Neuronal stem cell (in vitro differentiated cells): ENCODE results near the gene TUBD1.
"Not testable (repeated sequence)": the region's sequence is repeated elsewhere in the genome, so short reads cannot be mapped to it uniquely, and the experiment has no call there.

ENCODE experiments used
- DNase-seq: peaks from one replicate; pipeline ENCODE4 v3.0.0-alpha.2; 2013; ENCODE audit warnings: low spot score
- H2AFZ ChIP-seq: one replicate; pipeline ENCODE4 v1.6.1; 2013; ENCODE audit warnings: mild to moderate bottlenecking, low read length, inconsistent platforms
- H2AK5ac ChIP-seq: 2 replicates; pipeline ENCODE4 v1.6.1; 2013; ENCODE audit warnings: low read depth, mild to moderate bottlenecking, inconsistent platforms, low read length, moderate library complexity, mixed read lengths
- H2BK120ac ChIP-seq: 2 replicates; pipeline ENCODE4 v1.6.1; 2013; ENCODE audit warnings: low read depth, mild to moderate bottlenecking, inconsistent platforms, low read length, moderate library complexity, mixed read lengths
- H2BK12ac ChIP-seq: one replicate; pipeline ENCODE4 v1.6.1; 2013; ENCODE audit warnings: low read length, inconsistent platforms
- H2BK15ac ChIP-seq: 2 replicates; pipeline ENCODE4 v1.6.1; 2013; ENCODE audit warnings: mild to moderate bottlenecking, low read length, inconsistent platforms, mixed read lengths
- H2BK5ac ChIP-seq: one replicate; pipeline ENCODE4 v1.6.1; 2013; ENCODE audit warnings: inconsistent platforms, mild to moderate bottlenecking, low read length, moderate library complexity
- H3K14ac ChIP-seq: one replicate; pipeline ENCODE4 v1.6.1; 2013; ENCODE audit warnings: low read length, inconsistent platforms
- H3K18ac ChIP-seq: 2 replicates; pipeline ENCODE4 v1.6.1; 2013; ENCODE audit warnings: low read length, inconsistent platforms
- H3K23ac ChIP-seq: 2 replicates; pipeline ENCODE4 v1.6.1; 2013; ENCODE audit warnings: low read depth, mild to moderate bottlenecking, mixed read lengths, low read length, inconsistent platforms; ENCODE audit not compliant: poor library complexity
- H3K27ac ChIP-seq: replicated peaks from 3 replicates; pipeline ENCODE4 v1.5.1; 2013; ENCODE audit warnings: low read length, inconsistent platforms
- H3K27me3 ChIP-seq, 3 experiments: 2 replicates each; pipeline ENCODE4 v1.6.1; 2013; ENCODE audit warnings: low read length in 3 of 3, mild to moderate bottlenecking in 2 of 3, inconsistent platforms in 1 of 3, low read depth in 1 of 3, mixed read lengths in 1 of 3, moderate library complexity in 1 of 3; ENCODE audit not compliant: control insufficient read depth in 3 of 3, insufficient read depth in 3 of 3
- H3K36me3 ChIP-seq, 2 donors: replicated peaks in 1 of 2; 2 replicates each; pipeline ENCODE4 v1.6.1; 2013; ENCODE audit warnings: low read length in 2 of 2; ENCODE audit not compliant: control insufficient read depth in 2 of 2, insufficient read depth in 2 of 2
- H3K4ac ChIP-seq: 2 replicates; pipeline ENCODE4 v1.6.1; 2013; ENCODE audit warnings: inconsistent platforms, mild to moderate bottlenecking, low read length, moderate library complexity
- H3K4me1 ChIP-seq, 2 donors: 1 replicate in 1 of 2; 2 replicates in 1 of 2; pipeline ENCODE4 v1.6.1; 2013; ENCODE audit warnings: low read length in 2 of 2, low read depth in 1 of 2; ENCODE audit not compliant: control insufficient read depth in 2 of 2, insufficient read depth in 1 of 2
- H3K4me2 ChIP-seq: one replicate; pipeline ENCODE4 v1.6.1; 2013; ENCODE audit warnings: mild to moderate bottlenecking, low read length, inconsistent platforms; ENCODE audit not compliant: insufficient read depth, poor library complexity, severe bottlenecking
- H3K4me3 ChIP-seq, 2 donors: 2 replicates each; pipeline ENCODE4 v1.5.1; 2013; ENCODE audit warnings: low read length in 2 of 2, mild to moderate bottlenecking in 2 of 2, inconsistent platforms in 1 of 2, moderate library complexity in 1 of 2
- H3K79me1 ChIP-seq: one replicate; pipeline ENCODE4 v1.6.1; 2013; ENCODE audit warnings: low read depth, mild to moderate bottlenecking, inconsistent platforms, low read length, moderate library complexity
- H3K9ac ChIP-seq: one replicate; pipeline ENCODE4 v1.6.1; 2013; ENCODE audit warnings: mild to moderate bottlenecking, low read depth, low read length, inconsistent platforms; ENCODE audit not compliant: poor library complexity
- H3K9me3 ChIP-seq, 2 donors: replicated peaks in 1 of 2; 2 replicates each; pipeline versions ENCODE3 to v1.6.1; 2013; ENCODE audit warnings: low read length in 2 of 2, mild to moderate bottlenecking in 2 of 2, inconsistent platforms in 1 of 2, low read depth in 1 of 2, mixed read lengths in 1 of 2, moderate library complexity in 1 of 2; ENCODE audit not compliant: control insufficient read depth in 2 of 2, insufficient read depth in 1 of 2
- H4K8ac ChIP-seq: one replicate; pipeline ENCODE4 v1.6.1; 2013; ENCODE audit warnings: low read depth, mild to moderate bottlenecking, inconsistent platforms, low read length, moderate library complexity
- H4K91ac ChIP-seq: one replicate; pipeline ENCODE4 v1.6.1; 2013; ENCODE audit warnings: low read length, low read depth, mild to moderate bottlenecking, inconsistent platforms; ENCODE audit not compliant: poor library complexity
- WGBS, 2 donors: extraction: QIAGEN DNeasy Blood & Tissue Kit; methylation state at CpG; one replicate each; pipeline ENCODE4 v1.1.7; 2013; ENCODE audit warnings: missing lambda C conversion rate in 2 of 2, mixed read lengths in 1 of 2; ENCODE audit not compliant: insufficient read length in 2 of 2, insufficient replicate concordance in 1 of 2; ENCODE audit errors: extremely low coverage in 2 of 2; 5-methylcytosine and 5-hydroxymethylcytosine counted together

The TUBD1 gene

DNA sequence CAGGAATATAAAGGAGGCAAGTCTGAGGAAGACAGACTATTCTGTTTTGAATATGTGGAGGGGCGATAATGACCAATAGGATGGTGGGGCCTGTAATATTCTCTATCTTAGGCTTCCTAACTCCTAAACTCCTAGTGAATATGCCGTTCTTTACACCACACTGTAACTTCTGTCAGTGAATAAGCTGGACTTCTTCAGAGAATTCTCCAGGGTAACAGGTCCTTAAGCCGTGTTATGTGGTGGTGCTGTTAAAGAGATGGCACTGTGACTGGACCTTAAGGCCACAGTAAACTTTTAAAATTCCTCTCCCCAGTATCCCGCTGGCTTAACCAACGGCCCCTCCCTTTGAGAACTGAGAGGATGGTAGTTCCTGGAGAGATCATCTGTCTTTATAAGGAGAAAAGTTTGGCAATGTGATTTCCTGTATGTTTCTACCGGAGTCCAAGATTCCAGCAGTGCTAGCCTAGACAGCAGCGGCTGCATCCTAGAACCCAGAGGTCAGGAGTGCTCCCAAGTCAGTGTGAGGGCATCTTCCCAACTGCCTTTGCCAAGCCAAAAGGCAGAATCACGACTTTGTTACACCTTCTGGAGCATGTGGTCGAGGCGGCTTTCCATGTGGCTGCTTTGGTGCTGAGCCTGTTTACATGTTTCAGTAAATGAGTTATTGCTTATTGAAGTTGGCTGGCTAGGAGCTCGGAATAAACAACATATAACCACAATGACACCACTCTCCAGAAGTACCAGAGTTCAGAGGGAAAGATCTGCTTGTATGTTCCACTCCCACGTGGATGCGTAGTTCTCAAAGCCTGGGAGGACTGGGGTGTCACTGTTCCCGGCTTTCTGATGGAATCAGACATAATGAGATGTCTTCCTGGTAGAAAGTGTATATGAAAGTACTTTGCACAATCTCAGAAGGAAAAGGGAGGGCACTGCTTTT lies 41.0 kb downstream of the TUBD1 start:
- no peak overlapping the region for H4K8ac ChIP-seq
- H3K36me3 ChIP-seq: no peaks in the 10 kb centered on the region
- H3K4me3 ChIP-seq: no peak overlapping the region
- H3K9ac ChIP-seq: no peak overlapping the region
- WGBS, 2 donors: no CpG with 5 or more reads among the region's 14 CpGs
- no peaks in the 10 kb centered on the region for H3K27me3 ChIP-seq
- H3K9me3 ChIP-seq: no peaks in the 10 kb centered on the region
- no peak overlapping the region for H2BK120ac ChIP-seq
- H3K23ac ChIP-seq: no peak overlapping the region
- no peak overlapping the region for H3K14ac ChIP-seq
- no peak overlapping the region for H3K18ac ChIP-seq
- H2BK15ac ChIP-seq: no peak overlapping the region
- no peak for DNase-seq
- peaks cover 3 to 11% of the 10 kb centered on the region in 2 donors for H3K4me1 ChIP-seq
- no peak overlapping the region for H2BK5ac ChIP-seq
- H3K4me2 ChIP-seq: no peak overlapping the region
- H3K79me1 ChIP-seq: no peaks in the 10 kb centered on the region
- H2BK12ac ChIP-seq: no peak overlapping the region
- H3K27ac ChIP-seq: no peak overlapping the region
- peak overlapping the region; percentile 47 for H2AFZ ChIP-seq
- H4K91ac ChIP-seq: no peak overlapping the region
- no peak overlapping the region for H2AK5ac ChIP-seq
- H3K4ac ChIP-seq: no peak overlapping the region

- H2AFZ ChIP-seq, H2BK120ac ChIP-seq, H4K8ac ChIP-seq, H3K9ac ChIP-seq, H3K79me1 ChIP-seq, H3K27me3 ChIP-seq, H2BK5ac ChIP-seq, H2BK15ac ChIP-seq, H3K4ac ChIP-seq, H3K4me2 ChIP-seq, H3K27ac ChIP-seq, DNase-seq, H3K23ac ChIP-seq, H2AK5ac ChIP-seq, H3K36me3 ChIP-seq, H3K14ac ChIP-seq, H3K18ac ChIP-seq, H3K9me3 ChIP-seq, H2BK12ac ChIP-seq, H3K4me3 ChIP-seq, H4K91ac ChIP-seq: not testable (repeated sequence)
- H3K4me1 ChIP-seq: peaks cover 3 to 18% of the 10 kb centered on the region in 2 donors
- no CpG with 5 or more reads among the region's 15 CpGs for WGBS, 2 donors
These were observed 42.4 kb downstream of the TUBD1 start for GRCh38 chr17:59850311-59850710.

- Histone ChIP-seq H2BK12ac (no peak overlapping the region), H4K91ac (no peak overlapping the region), H3K9me3 (no peaks in the 10 kb centered on the region), H3K4ac (no peak overlapping the region), H3K27me3 (no peaks in the 10 kb centered on the region), H3K36me3 (no peaks in the 10 kb centered on the region), H3K4me1 (peaks cover 3 to 19% of the 10 kb centered on the region in 2 donors), H3K4me3 (no peak overlapping the region), H2AK5ac (no peak overlapping the region), H2BK120ac (no peak overlapping the region), H4K8ac (no peak overlapping the region), H2BK15ac (no peak overlapping the region), H3K23ac (no peak overlapping the region), H3K18ac (no peak overlapping the region), H3K4me2 (no peak overlapping the region), H3K14ac (no peak overlapping the region), H3K79me1 (no peaks in the 10 kb centered on the region), H3K9ac (no peak overlapping the region), H2BK5ac (no peak overlapping the region), H2AFZ (no peak overlapping the region), H3K27ac (no peak overlapping the region)
- no CpG with 5 or more reads among the region's 7 CpGs for WGBS, 2 donors
- DNase-seq: no peak
These were observed 44.0 kb downstream of the TUBD1 start for GRCh38 chr17:59848778-59849177.

DNA sequence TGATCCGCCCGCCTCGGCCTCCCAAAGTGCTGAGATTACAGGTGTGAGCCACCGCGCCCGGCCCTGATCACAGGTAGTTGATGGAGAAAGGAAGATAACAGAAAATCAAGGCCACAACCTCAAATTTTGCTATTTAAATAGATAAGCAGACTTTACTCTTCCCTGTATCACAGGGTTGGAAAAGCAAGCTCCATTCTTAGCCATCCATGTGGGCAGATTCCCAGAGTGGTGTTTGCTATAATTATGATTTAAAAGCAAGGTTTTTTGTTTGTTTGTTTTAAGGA lies 44.4 kb downstream of the TUBD1 start:
- no peaks in the 10 kb centered on the region for H3K9me3 ChIP-seq
- H4K8ac ChIP-seq: no peak overlapping the region
- H3K4me1 ChIP-seq: peaks cover 3 to 19% of the 10 kb centered on the region in 2 donors
- H2BK12ac ChIP-seq: no peak overlapping the region
- H3K18ac ChIP-seq: no peak overlapping the region
- H3K79me1 ChIP-seq: no peaks in the 10 kb centered on the region
- DNase-seq: no peak
- no peaks in the 10 kb centered on the region for H3K27me3 ChIP-seq
- H3K9ac ChIP-seq: no peak overlapping the region
- H3K23ac ChIP-seq: no peak overlapping the region
- no peak overlapping the region for H3K27ac ChIP-seq
- H3K4me3 ChIP-seq: no peak overlapping the region
- H2BK15ac ChIP-seq: no peak overlapping the region
- H2AFZ ChIP-seq: no peak overlapping the region
- H2BK120ac ChIP-seq: no peak overlapping the region
- WGBS, 2 donors: no CpG with 5 or more reads among the region's 6 CpGs
- no peak overlapping the region for H2AK5ac ChIP-seq
- no peaks in the 10 kb centered on the region for H3K36me3 ChIP-seq
- H4K91ac ChIP-seq: no peak overlapping the region
- no peak overlapping the region for H3K4me2 ChIP-seq
- no peak overlapping the region for H3K4ac ChIP-seq
- H2BK5ac ChIP-seq: no peak overlapping the region
- no peak overlapping the region for H3K14ac ChIP-seq
